Brain pericyte (primary cell): ENCODE results near the gene OR52E1.

Experiments used
- DNase-seq: peaks from one replicate; pipeline ENCODE4 v3.0.0-alpha.2; 2012; ENCODE audit warnings: low read depth, low spot score

OR52E1 gene

DNA sequence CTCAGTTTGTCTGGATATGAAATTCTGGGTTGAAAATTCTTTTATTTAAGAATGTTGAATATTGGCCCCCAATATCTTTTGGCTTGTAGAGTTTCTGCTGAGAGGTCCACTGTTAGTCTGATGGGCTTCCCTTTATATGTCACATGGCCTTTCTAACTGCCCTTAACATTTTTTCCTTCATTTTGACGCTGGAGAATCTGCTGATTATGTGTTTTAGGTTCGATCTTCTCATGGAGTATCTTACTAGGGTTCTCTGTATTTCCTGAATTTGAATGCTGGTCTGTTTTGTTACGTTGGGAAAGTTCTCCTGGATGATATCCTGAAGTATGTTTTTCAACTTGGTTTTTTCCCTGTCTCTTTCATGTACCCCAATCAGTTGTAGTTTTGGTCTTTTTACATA, 46.0 kb downstream of the OR52E1 start:
- DNase-seq = no peak

DNA sequence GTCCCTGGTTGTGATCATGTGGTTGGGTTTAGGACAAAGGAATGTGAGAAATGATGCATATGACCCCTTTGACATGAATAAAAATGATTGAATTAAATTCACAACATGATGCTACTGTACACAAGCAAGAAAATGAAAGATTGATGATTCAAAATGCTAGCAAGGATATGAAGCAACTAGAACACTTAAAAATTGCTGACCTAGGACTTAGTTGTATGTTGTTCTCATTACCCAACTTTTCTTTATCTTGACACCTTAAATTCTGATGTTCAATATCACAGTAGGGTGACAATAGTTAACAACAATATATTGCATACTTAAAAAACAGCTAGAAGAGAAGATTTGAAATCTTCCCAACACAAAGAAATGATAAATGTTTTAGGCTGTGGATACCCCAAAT, 48.2 kb downstream of the OR52E1 start:
- DNase-seq = no peak

DNA sequence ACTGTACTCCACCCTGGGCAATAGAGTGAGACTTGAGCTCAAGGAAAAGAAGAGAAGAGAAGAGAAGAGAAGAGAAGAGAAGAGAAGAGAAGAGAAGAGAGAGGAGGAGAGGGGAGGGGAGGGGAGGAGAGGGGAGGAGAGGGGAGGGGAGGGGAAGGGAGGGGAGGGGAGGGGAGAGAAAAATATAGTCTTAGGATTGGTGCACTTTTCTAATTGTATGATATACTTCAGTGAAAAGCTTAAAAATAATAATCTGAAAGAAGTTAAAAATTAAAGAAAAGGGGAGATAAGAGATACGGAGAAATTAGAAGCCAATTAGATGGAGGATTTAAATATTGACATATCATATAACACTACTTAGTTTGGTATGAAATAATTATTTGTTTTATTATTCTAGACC, 49.5 kb downstream of the OR52E1 start:
- DNase-seq = no peak
